Fibroblast of skin of scalp (primary cell): Measurements from ENCODE around the gene IL31RA.

Experiments
- DNase-seq: peaks from one replicate; pipeline ENCODE4 v3.0.0-alpha.2; 2013

The IL31RA gene

DNA sequence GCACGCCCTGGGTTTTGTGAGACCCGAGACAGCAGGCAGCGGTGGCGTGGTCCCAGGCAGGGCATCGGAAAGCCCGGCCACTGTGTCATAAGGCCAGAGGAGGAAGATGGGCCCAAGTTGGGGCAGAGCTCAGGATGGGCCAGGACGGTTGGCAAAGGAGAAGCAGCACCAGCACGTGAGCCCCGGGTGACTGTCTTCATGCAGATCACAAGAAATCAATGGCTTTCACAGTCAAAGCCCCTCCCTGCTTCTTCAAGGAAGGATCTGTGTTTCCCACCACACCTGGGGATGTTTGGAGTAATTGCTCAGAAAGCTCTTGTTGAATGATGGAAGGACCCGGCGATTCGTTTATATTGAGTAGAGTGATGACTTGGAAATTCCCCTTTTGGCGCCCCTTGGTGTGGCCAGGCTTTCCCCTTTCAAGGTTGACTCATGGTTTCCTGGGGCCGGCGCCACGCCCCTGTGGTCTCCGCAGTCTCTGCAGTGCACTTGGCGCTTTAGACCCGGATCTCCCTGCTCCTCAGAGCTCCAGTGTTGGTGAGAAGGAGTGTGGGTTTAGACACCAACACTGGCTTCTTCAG lies 52.1 kb downstream of the IL31RA start:
- DNase-seq: no peak

GRCh38 chr5:55904152-55904551 lies 53.0 kb downstream of the IL31RA start:
- peak; percentile 61 for DNase-seq

DNA sequence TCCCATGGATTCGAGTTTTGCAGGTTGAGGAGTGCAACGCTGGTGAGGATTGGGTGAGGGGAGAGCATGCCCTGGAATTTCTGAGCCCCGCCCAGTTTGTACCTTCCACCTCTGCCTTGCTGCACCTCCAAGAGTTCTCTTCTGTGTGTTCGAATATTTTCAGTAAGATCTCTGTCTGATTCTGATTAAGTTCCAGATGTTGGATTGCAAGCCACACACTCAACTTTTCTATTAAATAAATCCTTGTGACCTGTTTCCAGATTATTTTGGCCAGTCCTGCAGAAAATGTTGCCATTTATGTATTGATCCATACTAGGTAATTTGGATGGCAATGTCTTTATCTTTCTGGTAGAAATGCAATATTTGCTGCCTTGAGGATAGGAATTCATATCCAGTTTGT lies 54.1 kb downstream of the IL31RA start:
- DNase-seq: no peak

DNA sequence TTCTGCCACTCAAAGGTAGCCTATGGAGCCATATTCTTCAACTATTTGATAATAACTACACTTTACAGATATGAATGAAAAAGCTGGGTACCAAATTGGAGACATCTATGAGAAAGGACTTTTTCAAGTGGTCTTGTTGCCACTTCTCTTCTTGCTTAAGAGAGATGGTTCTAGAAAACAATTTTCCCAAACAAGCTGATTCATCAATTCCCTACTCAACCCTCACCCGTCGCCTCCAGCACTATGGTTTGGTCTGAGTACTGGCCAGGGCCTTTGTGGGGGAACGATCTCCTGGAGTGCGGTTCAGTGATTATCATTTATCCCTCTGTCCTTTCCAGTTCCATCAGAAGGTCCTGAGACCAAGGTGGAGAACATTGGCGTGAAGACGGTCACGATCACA lies 56.8 kb downstream of the IL31RA start:
- no peak for DNase-seq

- DNase-seq: peak; percentile 56
Observed at GRCh38 chr5:55908804-55909203, 57.6 kb downstream of the IL31RA start.

GRCh38 chr5:55911784-55912653 lies 60.9 kb downstream of the IL31RA start:
- peak; percentile 89 for DNase-seq

- DNase-seq: no peak
Observed at GRCh38 chr5:55913466-55914413, 62.6 kb downstream of the IL31RA start.

DNA sequence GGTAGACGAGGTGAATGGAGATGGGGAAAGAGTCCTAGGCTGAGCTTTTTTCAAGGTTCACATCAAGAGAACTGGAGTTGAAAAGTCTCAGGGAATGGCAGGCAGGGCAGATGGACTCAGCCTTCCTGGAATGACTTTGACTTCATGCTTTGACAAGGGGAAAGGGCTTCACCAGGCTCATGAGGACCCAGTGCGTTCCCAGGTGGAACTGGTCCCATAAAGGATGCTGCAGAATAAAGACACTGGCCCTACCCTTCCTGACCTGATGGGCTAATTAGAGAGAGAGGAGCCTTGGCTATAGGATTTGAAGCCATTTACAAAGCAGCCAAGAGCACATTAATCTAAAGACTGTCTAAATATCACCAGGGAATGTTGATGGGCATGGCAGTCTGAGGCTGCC lies 63.8 kb downstream of the IL31RA start:
- no peak for DNase-seq

DNA sequence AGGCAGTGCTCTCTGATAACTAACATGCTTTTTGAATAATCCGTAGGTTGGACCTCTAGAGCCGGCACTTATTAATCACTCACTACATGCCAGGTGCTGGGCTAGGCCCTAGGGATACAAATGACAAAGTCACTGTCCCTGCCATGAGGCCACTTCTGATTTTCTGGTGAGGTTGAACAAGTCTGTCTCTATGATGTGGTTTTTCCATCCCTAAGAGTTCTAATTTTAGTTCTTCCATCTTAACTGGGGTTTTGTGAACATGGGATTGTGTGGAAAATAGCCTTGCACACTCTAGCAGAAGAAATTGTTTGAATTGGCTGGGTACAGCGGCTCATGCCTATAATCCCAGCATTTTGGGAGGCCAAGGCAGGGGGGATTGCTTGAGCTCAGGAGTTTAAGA lies 64.6 kb downstream of the IL31RA start:
- no peak for DNase-seq

GRCh38 chr5:55916986-55917385 lies 65.8 kb downstream of the IL31RA start:
- DNase-seq: no peak

- DNase-seq: no peak
Observed at GRCh38 chr5:55917402-55918086, 66.4 kb downstream of the IL31RA start.

GRCh38 chr5:55918087-55919035 lies 67.2 kb downstream of the IL31RA start:
- no peak for DNase-seq

- DNase-seq: no peak
Observed at GRCh38 chr5:55919625-55920024, 68.5 kb downstream of the IL31RA start.

- DNase-seq: no peak
Observed at GRCh38 chr5:55920784-55921183, 69.6 kb downstream of the IL31RA start.

- DNase-seq: no peak
Observed at GRCh38 chr5:55921617-55922016, 70.5 kb downstream of the IL31RA start.

DNA sequence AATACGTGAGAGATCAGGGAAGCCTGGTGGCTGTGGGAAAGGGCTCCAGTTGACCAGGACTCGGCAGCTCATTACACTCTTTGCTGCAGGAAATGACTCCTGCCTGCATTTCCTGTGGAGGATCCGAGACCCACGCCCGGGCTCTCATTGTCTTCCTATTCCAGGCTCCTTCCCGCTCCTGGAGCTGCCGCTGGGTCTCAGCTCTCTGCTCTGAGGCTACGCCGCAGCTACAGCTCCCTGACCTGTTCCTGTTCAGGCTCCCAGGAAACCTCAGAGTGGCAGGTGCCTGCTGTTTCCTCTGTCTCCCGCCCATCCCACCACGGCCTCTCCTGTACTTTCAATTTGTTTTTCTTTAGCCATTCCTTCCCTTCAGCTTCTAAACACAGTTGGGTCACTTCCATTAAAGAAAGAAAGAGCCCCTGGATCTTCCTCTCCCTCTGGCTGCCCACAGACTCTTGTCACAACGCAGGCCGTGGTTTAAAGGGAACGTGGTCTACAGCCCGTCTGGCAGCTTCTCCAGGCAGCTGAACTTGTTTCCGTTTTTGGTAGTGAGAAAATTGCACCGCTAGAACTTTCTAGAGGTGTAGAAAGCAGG lies 72.1 kb downstream of the IL31RA start:
- no peak for DNase-seq

- DNase-seq: no peak
Observed at GRCh38 chr5:55923865-55924500, 72.8 kb downstream of the IL31RA start.

DNA sequence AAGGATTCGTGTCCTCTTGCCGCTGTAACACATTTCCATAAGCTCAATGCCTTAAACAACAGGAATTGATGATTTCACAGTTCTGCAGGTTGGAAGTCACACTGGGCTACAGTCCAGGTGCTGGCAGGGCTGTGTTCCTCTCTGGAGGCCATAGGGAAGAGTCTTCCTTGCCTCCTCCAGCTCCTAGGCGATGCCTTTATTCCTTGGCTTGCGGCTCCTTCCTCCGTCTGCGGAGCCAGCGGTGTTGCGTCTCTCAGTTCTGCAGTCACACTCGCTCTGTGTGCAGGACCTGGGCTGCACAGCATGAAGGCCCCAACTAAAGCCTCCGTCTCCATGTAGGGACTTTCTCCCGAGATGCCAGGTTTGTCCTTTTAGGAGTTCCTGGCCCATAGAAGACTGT lies 73.6 kb downstream of the IL31RA start:
- DNase-seq: no peak

DNA sequence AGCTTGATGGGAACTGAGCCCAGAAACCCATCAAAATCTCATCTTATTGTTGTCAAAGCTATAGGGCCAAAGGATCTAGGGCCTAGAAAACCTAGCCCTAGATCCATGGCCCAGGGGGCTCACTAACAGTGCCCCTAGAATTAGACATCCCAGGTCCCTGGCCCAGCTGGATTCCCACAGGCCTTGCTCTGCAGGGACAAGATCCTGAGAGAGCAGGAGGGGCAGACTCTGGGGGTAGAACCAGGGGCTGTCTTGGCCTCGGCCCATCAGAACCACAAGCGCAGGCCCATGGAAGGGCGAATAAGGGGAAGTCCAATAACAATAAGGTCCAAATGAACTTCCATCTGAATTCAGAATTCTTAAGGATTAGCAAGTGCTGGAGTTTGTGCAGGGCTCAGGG lies 74.0 kb downstream of the IL31RA start:
- DNase-seq: no peak

GRCh38 chr5:55925712-55926111 lies 74.6 kb downstream of the IL31RA start:
- no peak for DNase-seq
